ENCODE results near the gene TAGLN2.

The TAGLN2 gene

DNA sequence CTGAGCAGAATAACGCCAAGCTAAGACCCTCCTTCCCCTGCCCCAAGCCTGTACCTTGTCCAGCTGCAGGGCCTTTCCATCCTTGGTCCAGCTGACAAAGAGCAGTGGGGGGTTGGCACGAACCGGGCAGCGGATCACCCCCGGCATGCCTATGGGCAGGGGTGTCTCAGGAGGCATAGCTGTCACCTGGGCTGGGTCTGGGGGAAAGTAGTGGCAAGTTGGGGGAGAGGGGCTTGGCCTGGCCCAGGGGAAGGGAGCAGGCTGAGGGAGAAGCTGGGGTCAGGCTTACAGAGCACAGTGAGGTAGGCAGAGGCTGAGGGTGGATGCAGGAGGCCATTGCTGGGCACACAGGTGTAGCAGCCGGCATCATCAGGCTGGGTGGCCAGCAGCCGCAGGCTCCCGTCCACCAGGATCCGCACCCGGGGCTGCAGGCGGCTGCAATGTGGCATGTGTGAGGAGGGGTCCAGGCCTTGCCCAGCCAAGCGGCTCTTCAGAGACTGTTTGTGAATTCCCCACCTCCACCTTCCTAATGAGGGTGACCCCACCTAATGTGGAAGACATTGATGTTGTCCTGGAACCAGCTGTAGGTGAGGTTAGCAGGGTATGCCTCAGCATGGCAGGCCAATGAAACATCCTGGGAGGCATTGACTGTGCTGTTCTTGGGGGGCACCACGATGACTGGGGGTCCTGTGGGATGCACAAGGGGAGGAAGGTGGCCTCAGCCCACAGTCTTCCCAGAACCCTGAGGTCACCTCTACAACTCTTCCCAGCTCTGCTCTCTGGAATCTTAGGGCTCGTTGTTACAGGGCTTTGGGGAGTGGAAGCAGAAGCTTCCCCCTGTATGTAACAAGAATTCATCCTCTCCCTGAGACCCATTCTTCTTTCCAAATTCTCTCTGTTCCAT lies 9.1 kb upstream of the TAGLN2 start:
- DNase-seq: no peak

DNA sequence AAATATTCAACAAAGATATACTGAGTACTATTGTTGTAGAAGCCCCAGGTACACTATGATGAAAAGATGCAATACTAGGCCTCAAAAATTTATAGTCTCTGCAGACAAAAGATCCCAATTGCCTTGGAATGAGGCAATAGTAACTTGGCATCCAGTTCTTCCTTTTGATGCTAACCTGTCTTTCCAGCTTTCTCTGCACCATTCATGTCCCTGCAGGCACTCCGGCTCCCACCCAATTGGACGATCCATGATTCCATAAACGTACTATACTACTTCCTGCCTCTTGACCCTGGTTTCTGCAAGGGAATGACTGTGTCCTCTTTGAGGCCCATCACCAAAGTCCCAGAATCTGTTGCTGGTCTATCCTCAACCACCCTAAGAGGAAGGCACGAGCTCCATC lies 8.0 kb upstream of the TAGLN2 start:
- no peak for DNase-seq

DNA sequence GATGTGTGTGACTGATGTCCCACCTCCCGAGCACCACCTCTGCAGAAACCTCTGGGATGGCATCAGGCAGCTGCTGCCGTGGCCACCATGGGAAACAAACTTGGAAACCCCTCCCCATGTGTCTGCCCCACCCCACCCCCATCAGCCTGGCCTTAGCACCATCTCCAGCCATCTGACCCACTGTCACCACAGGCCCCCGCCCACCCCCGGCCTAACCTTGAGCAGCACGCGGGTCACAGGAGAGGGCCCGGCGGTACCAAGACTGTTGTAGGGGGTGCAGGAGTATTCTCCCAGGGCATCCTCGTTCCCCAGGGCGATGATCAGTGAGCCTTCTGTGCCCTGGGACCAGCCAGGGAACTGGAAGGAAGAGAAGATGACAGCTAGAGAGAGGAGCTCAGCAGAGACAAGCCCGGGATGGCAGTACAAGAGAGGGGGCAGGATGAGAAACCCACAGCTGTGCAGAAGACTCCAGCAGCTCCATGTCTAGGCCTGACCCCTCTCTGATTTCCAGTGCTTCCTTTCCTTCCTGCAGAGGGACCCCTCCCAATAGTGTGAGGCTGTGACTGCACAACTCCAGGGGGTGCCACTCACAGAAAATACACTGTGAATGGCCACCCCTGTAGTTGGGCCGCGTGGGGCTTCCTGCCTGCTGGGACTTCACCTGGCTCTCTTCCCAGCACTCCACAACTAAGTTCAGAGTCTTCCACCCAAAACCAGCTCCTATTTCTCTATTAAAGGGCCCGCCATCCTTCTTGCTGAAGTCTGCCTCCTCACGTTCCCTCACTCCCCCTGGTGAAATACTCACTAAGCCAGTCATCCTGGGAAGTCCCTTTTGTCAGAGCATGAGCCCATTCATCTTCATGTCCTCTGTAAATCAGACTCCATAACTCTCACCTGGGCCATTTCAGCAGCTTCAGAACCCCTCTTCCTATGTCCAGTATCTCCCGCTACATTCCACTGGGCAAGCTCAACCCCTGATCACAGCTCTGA lies 7.3 kb upstream of the TAGLN2 start:
- DNase-seq: no peak

DNA sequence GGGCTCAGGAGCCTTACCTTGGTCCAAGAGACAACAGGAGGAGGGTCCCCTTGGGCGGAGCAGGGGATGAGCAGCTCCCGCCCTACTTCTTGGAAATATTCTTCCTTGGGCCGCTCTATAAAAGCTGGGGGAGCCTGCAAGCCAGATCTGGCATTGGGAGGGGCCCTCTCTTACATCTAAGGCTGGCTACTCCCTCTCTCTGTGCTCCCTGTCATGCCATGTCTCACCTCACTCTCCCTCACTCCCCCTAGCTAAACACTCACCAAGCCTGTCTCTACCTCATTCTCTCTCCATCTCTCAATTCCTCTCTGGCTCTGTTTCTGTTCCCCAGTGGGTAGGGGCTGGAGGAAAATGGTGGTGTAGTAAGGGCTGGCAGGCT lies 6.5 kb upstream of the TAGLN2 start:
- DNase-seq: no peak

DNA sequence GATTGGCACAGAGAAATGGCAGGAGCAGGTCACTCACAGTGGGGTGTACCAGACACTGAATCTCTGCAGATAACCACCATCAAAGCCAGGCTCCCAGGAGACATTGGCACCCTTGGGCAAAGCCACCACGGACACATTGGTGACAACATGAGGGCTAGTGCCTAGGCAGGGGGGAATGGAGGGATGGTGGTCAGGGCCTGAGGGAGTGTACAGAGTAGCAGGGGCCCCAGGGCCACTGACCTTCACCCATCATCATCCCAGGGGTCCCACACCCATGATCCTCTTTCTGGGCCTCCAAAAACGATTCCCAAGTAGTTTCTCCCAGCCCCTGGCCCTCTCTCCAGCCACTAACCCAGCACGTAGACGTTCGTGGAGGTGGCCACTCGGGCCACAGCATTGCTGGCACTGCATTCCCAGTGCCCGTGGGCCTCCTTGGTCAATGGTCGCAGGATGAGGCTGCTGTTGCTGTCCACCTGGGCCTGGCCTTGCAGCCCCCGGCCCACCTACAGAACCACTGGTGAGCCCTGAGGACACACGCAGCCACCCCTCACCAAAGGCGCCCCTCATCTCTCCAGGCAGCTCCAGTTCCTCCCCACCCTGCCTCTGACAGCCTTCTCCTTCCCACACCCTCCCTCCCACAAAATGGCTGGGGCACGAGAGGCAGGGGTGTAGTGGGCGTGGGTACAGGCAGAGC lies 5.9 kb upstream of the TAGLN2 start:
- DNase-seq: no peak

DNA sequence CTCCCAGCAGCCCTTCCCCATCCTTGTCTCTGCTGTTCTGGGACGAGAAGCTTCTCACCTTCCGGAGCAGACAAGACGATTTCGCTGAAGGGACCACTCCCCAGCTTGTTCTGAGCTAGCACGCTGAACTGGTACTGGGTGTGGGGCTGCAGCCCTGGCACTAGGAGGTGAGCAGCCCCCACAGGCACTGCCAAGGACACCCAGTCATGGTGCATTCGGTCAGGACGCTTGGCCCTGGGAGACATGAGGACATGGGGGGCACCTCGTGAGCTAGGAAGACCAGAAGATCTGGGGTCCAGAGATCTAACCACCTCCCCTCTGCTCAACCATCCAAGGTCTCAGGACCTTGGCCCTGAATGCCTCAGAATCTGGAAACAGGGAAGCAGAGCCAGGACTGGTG lies 5.3 kb upstream of the TAGLN2 start:
- no peak for DNase-seq

DNA sequence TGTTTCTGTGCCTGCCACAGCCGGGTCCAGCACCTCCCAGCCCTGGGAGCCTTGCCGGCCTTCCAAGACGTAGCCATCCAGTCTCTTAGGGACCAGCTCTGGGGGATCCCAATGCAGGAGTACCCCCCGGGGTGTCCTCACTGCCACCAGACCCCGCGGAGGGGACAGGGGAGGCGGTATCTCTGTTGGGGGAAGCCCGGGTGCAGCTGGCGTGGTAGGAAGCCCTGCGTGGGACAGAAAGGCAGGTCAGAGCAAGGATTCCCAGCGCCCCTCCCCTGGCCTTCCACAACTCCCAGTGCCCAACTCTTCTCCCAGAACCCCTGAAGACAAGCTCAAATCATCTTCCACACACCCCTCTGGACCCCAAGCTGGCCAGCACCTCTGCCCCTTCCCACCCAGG lies 4.9 kb upstream of the TAGLN2 start:
- no peak for DNase-seq

DNA sequence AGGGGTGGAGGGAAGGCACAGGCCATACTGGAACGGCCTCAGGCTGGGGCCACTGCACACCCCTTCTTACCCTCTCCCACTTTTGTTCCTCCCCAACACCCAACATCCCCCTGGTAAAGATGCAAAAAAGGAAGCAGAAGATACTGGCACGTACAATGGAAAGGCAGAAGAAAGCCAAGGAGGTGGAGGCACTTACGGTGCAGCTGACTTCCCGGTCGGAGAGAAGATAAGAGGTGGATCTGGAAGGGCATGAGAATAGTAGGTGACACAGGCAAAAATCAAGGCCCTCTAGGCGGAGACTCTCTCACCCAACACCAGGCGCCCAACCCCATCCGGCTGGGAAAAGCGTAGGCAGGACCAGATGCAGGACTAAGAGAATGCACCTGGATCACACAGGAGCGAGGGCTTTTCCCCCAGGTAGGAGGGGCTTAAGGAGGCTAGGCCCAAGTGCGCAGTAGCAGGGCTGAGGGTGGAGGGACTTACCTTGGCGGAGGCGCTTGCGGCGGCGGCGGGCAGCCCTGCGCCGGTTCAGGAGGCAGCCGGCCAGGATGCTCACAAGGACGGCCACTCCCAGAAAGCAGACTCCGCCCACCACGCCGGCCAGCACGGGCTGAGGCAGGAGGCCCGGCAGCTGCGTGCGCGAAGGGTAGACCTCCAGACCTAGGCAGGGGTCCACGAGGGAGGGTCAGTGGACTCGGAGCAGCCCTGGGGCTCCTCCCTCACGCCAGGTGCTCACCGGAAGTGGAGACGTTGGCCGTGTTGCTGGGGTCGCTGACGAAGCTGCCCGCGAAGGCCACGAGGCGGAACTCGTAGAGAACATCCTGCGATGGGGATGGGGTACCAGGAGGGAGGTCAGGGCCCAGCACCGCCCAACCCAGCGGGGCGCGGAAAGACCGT lies 4.1 kb upstream of the TAGLN2 start:
- DNase-seq: no peak

DNA sequence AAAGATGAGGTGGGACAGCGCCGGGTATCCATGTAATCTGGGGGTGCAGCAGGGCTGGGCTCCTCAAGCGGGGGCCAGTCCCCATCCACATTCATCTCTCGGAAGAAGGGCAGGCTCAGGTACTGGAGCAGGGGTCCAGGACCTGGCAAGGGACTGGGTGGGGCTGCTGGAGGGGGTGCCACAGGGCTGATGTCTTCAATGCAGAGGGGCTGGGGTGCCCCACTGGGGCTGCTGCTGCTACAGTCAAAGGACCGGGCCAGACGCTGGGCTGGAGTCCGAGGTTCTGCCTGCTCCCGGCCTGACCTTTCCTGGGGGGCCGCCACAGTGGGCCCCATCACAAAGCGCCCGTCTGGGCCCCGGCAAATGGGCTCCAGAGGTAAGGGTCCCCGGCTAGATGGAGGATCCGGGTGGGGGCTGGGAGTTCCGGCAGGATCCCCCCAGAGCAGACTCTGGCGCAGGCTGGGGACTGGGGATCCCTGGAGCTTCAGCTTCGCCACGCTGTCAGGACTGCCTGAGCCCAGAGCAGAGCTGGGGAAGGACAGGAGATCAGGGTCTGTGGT lies 3.3 kb upstream of the TAGLN2 start:
- DNase-seq: no peak

DNA sequence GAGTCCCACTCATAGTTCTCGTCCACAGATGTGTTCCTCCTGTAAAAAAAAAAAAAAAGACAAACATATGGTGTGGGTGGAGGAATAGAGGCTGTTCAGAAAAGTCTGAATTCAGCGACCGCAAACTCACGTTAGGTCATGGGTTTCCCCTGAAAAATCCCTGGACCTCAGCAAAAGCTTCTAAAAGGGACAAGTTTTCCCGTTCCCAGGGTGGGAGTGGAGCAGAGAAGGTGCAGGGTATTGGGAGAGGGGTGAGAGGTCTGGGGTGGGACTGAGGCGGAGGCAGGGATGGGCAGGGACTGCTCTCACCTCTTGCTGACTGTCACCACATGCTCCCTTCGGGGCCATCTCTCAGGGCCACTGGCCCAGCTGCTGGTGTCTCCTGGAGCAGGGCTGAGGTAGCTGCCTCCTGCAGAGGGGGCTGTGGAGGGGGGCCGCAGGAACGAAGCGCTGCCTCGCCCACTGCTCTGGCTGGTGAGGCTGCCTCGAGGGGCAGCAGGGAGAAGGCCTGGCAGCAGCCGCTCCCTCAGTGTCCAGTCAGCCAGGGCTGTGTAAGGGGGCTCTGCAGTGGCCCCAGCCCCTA lies 2.6 kb upstream of the TAGLN2 start:
- DNase-seq: no peak

DNA sequence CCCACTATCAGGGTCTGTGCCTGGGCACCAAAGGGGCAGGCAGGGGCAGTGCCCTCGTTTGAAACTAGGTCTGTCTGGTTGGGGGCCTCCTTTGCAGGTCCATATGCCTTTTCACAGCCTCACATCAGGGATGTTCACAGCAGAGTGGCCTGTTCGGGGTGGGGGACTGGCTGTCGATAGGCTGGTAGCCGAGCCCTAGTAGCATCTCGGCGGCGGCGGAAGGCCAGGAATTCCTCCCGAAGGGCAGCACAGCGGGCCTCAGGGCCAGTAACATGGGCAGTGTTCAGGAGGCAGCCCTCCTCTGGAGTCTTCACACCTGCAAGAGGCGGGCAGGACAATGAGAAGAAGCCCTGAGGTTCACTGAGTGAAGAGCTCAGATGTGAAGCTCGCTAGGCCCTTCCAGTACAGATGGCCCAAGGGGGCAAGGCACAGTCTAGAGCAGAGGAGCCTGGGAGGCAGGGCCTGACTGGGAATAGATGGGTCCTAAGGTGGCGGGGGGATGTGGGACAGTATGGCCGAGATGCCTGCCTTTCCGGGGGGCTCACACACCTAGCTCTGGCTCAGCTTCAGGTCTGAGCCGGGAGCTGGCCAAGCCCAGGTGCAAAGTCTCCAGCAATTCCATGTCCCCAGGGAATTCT lies 2.0 kb upstream of the TAGLN2 start:
- DNase-seq: no peak

DNA sequence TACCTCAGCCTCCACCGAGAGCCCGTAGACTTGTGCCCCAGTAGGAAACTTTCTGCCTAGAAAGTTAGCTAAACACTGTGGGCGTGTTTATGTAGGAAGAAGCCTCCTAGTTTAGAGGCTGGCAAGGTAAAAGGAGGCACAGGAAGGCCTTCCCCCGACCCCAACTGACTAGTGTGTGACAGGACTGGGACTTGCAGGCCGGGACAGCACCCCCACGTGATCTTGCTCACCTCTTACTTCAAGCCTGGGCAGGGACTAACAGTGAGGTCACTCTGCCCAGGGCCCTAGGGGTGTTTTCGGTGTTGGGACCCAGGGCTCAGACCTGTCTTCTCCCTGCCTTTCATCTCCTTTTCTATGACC lies 392 bp upstream of the TAGLN2 start:
- no peak for DNase-seq

DNA sequence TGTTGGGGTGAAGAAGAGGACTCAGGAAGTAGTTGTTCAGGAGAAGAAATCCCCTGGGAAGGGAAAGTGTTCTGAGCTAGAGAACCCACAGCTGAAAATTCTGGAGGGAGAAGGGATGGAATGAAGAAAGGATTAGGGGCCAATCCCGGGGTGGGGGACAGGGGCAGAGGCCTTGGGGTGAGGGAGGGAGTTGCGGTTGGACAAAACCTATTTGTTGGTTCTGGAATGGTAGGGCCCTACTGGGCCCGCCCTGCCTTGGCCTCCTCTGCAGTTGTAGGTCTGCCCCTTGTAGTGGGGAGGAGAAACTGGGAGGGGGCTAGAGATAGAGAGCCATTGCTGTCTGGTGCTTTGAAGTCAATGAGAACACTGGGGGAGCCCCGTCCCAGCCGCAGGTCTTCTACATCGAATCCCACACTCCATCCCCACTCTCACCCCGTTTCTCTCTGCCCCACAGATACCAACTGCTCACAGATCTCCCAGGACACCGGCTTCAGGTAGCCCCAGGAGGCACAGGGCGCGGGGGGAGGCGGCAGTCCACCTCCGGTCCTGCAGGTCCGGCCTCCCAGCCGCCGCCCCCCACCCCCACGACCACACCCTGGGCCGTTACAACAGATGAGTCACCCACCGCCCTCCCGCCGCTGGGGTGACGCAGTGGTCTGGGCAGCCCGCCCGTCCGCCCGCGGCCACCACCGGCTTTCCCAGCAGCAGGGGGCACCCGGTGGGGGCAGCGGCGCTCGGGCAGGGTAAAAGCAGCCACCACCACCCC lies 1.1 kb downstream of the TAGLN2 start:
- no peak for DNase-seq

DNA sequence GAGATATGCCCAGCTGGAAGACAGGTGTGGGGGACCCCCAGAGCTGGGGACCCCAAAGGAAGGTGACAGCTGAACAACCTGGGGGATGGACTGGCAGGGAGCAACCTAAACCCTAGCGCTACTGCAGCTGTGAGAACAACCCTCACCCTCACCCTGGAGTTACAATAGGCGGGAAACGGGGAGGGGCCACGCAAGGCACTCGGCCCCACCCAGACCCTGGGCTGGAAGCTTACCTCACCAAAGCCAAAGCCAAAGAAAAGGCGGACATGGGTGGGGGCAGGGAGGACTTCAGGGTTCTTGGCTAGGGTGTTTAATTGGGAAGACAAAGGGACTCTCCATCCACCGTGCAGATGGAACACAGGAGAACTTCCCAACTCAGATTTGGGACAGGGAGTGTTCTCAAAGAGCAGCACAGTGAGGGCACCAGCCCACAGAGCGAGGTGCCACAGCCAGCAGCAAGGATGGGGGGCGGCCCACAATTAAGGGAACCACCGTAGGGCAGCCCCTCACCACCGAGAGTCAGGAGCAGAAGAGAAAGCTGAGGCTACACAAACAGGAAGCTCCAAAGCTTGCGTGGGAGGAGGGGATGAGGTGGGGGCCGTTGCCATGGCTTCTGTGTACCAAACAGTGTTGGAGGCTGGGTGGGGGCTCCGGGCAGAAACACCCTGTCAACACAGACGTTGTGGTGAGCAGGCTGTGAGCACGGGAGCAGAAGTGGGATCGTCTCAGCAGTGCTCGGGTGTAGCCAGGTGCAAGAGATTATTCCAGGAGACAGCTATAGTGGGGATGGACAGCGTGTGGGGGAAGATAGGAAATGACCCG lies 1.9 kb downstream of the TAGLN2 start:
- DNase-seq: no peak

DNA sequence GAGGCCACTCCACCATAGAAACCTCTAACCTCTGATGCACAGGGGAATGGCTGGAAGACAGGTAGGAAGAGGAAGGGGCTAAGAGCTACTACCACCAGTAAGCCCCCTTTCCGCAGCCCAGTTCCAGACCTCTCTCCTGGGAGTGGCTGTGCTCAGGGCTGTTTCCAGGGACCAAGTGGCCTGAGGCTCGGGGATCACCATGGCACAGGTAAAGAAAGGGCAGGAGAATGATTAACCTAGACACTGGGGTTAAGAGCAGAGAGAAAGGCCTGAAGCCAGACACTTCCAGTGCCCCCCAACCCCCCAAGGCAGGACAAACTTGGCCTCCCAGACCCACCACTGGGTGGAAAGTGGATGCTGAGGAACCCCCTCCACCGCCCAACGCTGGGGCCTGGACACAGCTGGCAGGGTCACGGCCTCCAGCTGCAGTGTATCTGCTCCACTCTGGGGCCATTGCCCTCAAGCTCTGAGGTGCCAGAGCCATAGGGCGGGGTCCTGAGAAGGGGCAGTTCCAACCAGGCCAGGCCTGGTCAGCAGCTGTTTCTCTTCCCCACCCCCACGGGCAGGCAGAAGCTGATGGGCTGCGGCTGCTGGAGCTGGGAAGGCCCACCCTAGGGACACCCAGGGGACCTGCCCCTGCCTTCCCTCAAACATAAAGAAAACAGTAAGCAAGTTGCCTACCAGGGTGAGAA lies 2.6 kb downstream of the TAGLN2 start:
- DNase-seq: no peak

DNA sequence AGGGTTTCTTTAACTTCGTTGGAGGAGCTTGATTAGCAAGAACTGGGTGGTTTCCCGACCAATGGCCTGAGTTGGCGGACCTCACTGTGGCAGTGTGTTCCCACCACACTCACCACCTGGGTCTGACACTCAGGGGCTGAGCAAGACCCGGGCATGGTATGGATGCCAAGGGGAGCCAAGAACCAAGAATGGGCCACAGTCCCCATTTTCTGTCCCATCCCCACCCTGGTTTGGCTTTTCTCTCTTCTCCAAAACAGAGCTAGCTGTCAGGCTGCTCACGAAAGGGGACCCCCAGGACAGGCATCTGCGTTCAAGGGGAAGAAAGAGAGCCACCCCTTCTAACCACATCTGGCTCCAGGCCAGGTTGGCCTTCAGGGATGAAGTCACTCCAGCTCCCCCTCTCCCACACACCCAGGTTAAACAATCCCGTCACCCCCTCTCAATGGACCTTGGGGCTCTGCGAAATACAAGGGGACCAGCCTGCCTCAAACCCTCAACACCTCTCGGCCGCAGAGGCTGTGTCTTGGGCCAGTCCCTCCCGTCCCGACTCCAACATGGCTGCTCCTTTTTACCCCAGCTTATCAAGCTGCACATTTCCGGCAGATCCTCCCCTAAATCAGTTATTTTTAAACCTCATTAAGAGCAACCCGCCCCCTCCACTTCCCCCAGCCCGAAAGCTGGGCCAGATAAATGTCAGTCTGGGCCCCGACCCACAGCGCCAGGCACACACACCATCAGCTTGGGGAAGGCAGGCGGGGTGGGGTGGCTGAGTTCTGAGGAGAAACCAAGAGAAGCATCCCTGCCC lies 3.4 kb downstream of the TAGLN2 start:
- DNase-seq: no peak

DNA sequence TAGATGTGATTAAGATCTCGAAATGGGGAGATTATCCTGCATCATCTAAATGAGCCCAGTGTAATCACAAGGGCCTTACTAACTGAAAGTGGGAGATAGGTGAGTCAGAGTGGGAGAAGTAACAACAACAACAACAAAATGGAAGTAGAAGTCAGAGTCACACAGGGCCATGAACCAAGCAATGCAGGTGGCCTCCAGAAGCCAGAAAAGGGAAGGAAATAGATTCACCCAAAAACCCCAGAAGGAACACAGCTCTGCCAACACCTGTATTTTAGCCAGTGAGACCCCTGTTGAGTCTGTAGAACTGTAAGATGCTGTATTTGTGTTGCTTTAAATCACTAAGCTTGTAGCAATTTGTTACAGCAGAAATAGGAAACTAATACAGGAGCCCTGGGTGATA lies 4.1 kb downstream of the TAGLN2 start:
- DNase-seq: no peak

DNA sequence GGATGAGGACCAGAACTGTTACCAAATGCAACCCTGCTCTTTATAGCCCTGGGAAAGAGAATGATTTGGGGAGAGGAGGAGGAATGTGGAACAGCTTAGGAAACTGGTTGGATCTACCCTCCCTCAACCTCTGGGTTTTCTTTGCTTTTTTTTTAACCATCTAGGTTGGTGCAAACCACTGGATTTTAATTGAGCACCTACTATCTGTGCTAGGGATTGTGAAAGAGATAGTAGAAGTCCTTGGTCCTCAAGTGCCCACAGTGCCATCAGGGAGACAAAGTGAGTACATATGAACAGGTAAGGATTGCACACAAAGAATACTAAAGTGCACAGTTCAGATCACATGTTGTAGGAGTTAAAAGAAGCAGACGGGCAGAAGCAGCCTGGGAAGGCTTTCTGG lies 4.7 kb downstream of the TAGLN2 start:
- no peak for DNase-seq

Measured in NCI-H2227 treated with DMSO at 0.1 percent for 48 hours (cell line).